Nephron progenitor cell (in vitro differentiated cells): ENCODE measurements around the gene ZNF254.
"Not testable (repeated sequence)": the region's sequence is repeated elsewhere in the genome, so short reads cannot be mapped to it uniquely, and the experiment has no call there.

Experiments
- DNase-seq: peaks from one replicate; pipeline ENCODE4 v3.0.0; 2021
- H3K27ac Mint-ChIP-seq: 2 replicates; pipeline ENCODE4 v1.8.0; 2021; ENCODE audit warnings: mild to moderate bottlenecking, moderate library complexity, mixed read lengths
- H3K27me3 Mint-ChIP-seq: 2 replicates; pipeline ENCODE4 v1.8.0; 2021; ENCODE audit warnings: mild to moderate bottlenecking, low read depth, mixed read lengths; ENCODE audit not compliant: poor library complexity
- H3K36me3 Mint-ChIP-seq: 2 replicates; pipeline ENCODE4 v1.8.0; 2021; ENCODE audit warnings: low read depth, mixed read lengths
- H3K4me1 Mint-ChIP-seq: 2 replicates; pipeline ENCODE4 v1.8.0; 2021; ENCODE audit warnings: mixed read lengths
- H3K4me3 Mint-ChIP-seq: 2 replicates; pipeline ENCODE4 v1.8.0; 2021; ENCODE audit warnings: mild to moderate bottlenecking, moderate library complexity, mixed read lengths
- H3K9me3 Mint-ChIP-seq: 2 replicates; pipeline ENCODE4 v1.8.0; 2021; ENCODE audit warnings: mild to moderate bottlenecking, moderate library complexity, mixed read lengths
- CTCF ChIP-seq: fragments of 200-600 bp; sonication (generic); IDR thresholded peaks from 2 replicates; pipeline ENCODE4 v1.5.0; 2021; ENCODE audit warnings: antibody characterized with exemption

Gene ZNF254

GRCh38 chr19:24074720-24075454, 12.1 kb upstream of the ZNF254 start:
- TF ChIP-seq CTCF: no peak
- Mint-ChIP-seq H3K27ac (no peak overlapping the region), H3K9me3 (peaks cover 22% of the 10 kb centered on the region), H3K36me3 (peaks cover 93% of the 10 kb centered on the region), H3K4me3 (no peak overlapping the region), H3K4me1 (peaks cover 30% of the 10 kb centered on the region), H3K27me3 (peaks cover 5% of the 10 kb centered on the region)
- no peak for DNase-seq

GRCh38 chr19:24075530-24075929, 11.5 kb upstream of the ZNF254 start:
- Mint-ChIP-seq H3K4me1 (peaks cover 30% of the 10 kb centered on the region), H3K36me3 (peaks cover 93% of the 10 kb centered on the region), H3K9me3 (peaks cover 22% of the 10 kb centered on the region)

GRCh38 chr19:24078680-24079079, 8.3 kb upstream of the ZNF254 start:
- peaks cover 5% of the 10 kb centered on the region for H3K27me3 Mint-ChIP-seq

More at GRCh38 chr19:24075530-24075929, 11.5 kb upstream of the ZNF254 start:
- DNase-seq, H3K27ac Mint-ChIP-seq, H3K27me3 Mint-ChIP-seq, H3K4me3 Mint-ChIP-seq: not testable (repeated sequence)

DNA sequence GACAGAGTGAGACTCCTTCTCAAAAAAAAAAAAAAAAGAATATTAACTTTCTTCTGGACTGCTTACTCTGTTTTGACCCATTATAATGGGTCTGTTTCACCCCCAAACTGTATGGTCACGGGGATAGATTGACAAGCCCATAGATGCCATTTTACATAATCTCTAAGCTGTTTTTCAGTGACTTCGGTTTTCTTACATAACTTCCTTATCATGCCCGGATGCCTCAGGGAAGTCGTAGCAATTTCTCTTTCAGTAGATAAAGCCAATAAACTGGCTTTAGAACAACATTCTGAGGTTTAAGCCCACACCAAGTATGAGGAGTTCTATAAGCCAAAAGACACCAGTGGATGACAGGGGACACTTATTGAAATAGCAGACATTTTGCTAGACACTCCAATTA, 5.9 kb upstream of the ZNF254 start:
- Mint-ChIP-seq H3K4me1 (peaks cover 25% of the 10 kb centered on the region), H3K36me3 (peaks cover 80% of the 10 kb centered on the region), H3K27ac (no peak overlapping the region), H3K9me3 (peaks cover 4% of the 10 kb centered on the region), H3K27me3 (no peaks in the 10 kb centered on the region), H3K4me3 (no peak overlapping the region)
- no peak for TF ChIP-seq CTCF
- no peak for DNase-seq

More at GRCh38 chr19:24078680-24079079, 8.3 kb upstream of the ZNF254 start:
- no peak overlapping the region for H3K27ac Mint-ChIP-seq
- no peak for DNase-seq
- peaks cover 96% of the 10 kb centered on the region for H3K36me3 Mint-ChIP-seq
- peaks cover 21% of the 10 kb centered on the region for H3K9me3 Mint-ChIP-seq
- peaks cover 30% of the 10 kb centered on the region for H3K4me1 Mint-ChIP-seq
- H3K4me3 Mint-ChIP-seq: no peak overlapping the region
- TF ChIP-seq CTCF: no peak

DNA sequence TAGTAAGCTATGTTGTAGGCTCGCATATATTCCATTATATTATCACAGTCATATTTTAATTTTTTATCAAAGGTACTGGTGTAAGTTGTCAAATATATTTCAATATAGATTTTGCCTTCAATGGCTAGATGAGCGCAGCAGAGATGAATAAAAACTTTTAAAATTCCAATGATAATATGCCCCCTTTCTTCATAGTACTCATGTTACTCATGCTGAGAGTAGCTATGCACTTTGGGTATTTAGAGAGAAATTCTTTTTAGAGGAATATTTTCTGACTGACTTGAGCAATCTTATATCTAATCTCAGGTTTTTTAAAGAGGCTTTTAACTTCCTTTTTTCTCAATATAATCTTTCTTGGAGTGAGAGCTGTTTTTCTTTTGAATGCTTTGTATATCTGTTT, 11.4 kb downstream of the ZNF254 start:
- Mint-ChIP-seq H3K27ac (no peak overlapping the region), H3K4me1 (no peaks in the 10 kb centered on the region), H3K4me3 (no peak overlapping the region), H3K9me3 (peaks cover 71% of the 10 kb centered on the region), H3K36me3 (peaks cover 94% of the 10 kb centered on the region), H3K27me3 (peaks cover 6% of the 10 kb centered on the region)
- DNase-seq: no peak
- TF ChIP-seq CTCF: no peak

DNA sequence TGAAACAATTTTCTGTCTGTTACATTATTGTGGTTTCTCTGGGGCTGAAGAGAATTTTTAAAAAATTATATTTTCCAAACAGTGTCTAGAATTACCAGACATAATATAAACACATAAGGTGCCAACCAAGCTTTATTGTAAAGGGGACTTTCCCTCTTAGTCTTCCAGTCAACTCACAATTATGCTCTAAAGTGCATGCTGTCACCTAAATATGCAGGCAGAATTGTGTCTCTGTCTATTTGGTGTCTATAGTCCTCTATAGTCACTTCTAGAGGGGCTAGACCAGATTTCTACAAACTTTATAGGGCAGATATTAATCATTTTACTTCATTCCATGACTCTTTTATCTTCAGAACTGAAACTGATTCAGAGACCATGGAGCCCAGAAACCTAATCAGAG, 12.8 kb downstream of the ZNF254 start:
- Mint-ChIP-seq H3K36me3 (peaks cover 94% of the 10 kb centered on the region), H3K4me3 (no peak overlapping the region), H3K4me1 (no peaks in the 10 kb centered on the region), H3K9me3 (peaks cover 72% of the 10 kb centered on the region), H3K27me3 (no peaks in the 10 kb centered on the region), H3K27ac (no peak overlapping the region)
- DNase-seq: no peak
- no peak for TF ChIP-seq CTCF

- not testable (repeated sequence) for H3K4me1 Mint-ChIP-seq, H3K27me3 Mint-ChIP-seq, H3K4me3 Mint-ChIP-seq, H3K27ac Mint-ChIP-seq, DNase-seq
- Mint-ChIP-seq H3K9me3 (peaks cover 72% of the 10 kb centered on the region), H3K36me3 (peaks cover 94% of the 10 kb centered on the region)
These were observed 13.6 kb downstream of the ZNF254 start for GRCh38 chr19:24100597-24100996.
